ENCODE data around the gene CACFD1. TPM values are rescaled to one million over a fixed set of nuclear protein-coding genes. Genes with fewer than 3 reads are reported as not detected.
A peak's percentile ranks its signal among the peaks of the same experiment; 100 is the strongest.

CACFD1 gene
- total RNA-seq, 2 experiments from 2014 or later: 3.7 to 3.8 TPM

GRCh38 chr9:133425049-133425632 lies 34.6 kb upstream of the CACFD1 start:
- ChIA-PET CTCF (interaction anchor here (0.6 kb wide), 1 partner anchor 12 kb away, joined by 4 read pairs; no protein-coding TSS in a partner anchor), POLR2A (no interaction called here)
- no peak for ATAC-seq (ENCODE audit: poor library complexity)
- H3K27ac ChIP-seq (ENCODE audit: low read depth in 1 of 2, low read length in 2 of 2): no peak overlapping the region
- Mint-ChIP-seq H3K27ac (no peak overlapping the region), H3K27me3 (peaks cover 29% of the 10 kb centered on the region), H3K4me1 (ENCODE audit: low read depth) (peaks cover 12% of the 10 kb centered on the region), H3K4me3 (no peak overlapping the region), H3K36me3 (ENCODE audit: low read depth) (no peaks in the 10 kb centered on the region), H3K9me3 (no peaks in the 10 kb centered on the region)
- peaks cover 22 to 27% of the 10 kb centered on the region in 2 experiments for H3K27me3 ChIP-seq (ENCODE audit: control insufficient read depth in 1 of 2, insufficient read depth in 2 of 2, low read length in 2 of 2)
- H3K4me1 ChIP-seq (ENCODE audit: insufficient read depth, low read length): peaks cover 5% of the 10 kb centered on the region
- no peak overlapping the region for H3K4me3 ChIP-seq (ENCODE audit: low read length)
- TF ChIP-seq CTCF (IDR thresholded peaks at IDR 0.05): no peak
- no peak for DNase-seq
- intact Hi-C loops (cut with DNase I, micrococcal nuclease): no loop called here
- no peaks in the 10 kb centered on the region for H3K36me3 ChIP-seq (ENCODE audit: insufficient read depth, low read length)
- peaks cover 0 to 15% of the 10 kb centered on the region in 2 experiments for H3K9me3 ChIP-seq (ENCODE audit: control insufficient read depth in 1 of 2, insufficient read depth in 1 of 2, low read length in 2 of 2)

GRCh38 chr9:133426011-133426410 lies 33.8 kb upstream of the CACFD1 start:
- peaks cover 0 to 15% of the 10 kb centered on the region in 2 experiments for H3K9me3 ChIP-seq (ENCODE audit: control insufficient read depth in 1 of 2, insufficient read depth in 1 of 2, low read length in 2 of 2)
- H3K4me3 Mint-ChIP-seq: no peak overlapping the region
- ChIA-PET CTCF (no interaction called here), POLR2A (no interaction called here)
- no peaks in the 10 kb centered on the region for H3K9me3 Mint-ChIP-seq
- H3K27ac ChIP-seq (ENCODE audit: low read depth in 1 of 2, low read length in 2 of 2): no peak overlapping the region
- no peaks in the 10 kb centered on the region for H3K36me3 ChIP-seq (ENCODE audit: insufficient read depth, low read length)
- H3K27me3 ChIP-seq (ENCODE audit: control insufficient read depth in 1 of 2, insufficient read depth in 2 of 2, low read length in 2 of 2): peaks cover 22 to 27% of the 10 kb centered on the region in 2 experiments
- peaks cover 5% of the 10 kb centered on the region for H3K4me1 ChIP-seq (ENCODE audit: insufficient read depth, low read length)
- ATAC-seq (ENCODE audit: poor library complexity) (no peak), DNase-seq (no peak)
- H3K27me3 Mint-ChIP-seq: peaks cover 32% of the 10 kb centered on the region
- TF ChIP-seq CTCF (IDR thresholded peaks at IDR 0.05): no peak
- no peaks in the 10 kb centered on the region for H3K36me3 Mint-ChIP-seq (ENCODE audit: low read depth)
- no peak overlapping the region for H3K4me3 ChIP-seq (ENCODE audit: low read length)
- peaks cover 12% of the 10 kb centered on the region for H3K4me1 Mint-ChIP-seq (ENCODE audit: low read depth)
- intact Hi-C loops (cut with DNase I, micrococcal nuclease): no loop called here
- no peak overlapping the region for H3K27ac Mint-ChIP-seq

GRCh38 chr9:133427658-133428348 lies 32.0 kb upstream of the CACFD1 start:
- H3K27ac Mint-ChIP-seq: no peak overlapping the region
- peaks cover 5% of the 10 kb centered on the region for H3K4me1 ChIP-seq (ENCODE audit: insufficient read depth, low read length)
- no peak overlapping the region for H3K27ac ChIP-seq (ENCODE audit: low read depth in 1 of 2, low read length in 2 of 2)
- TF ChIP-seq CTCF (IDR thresholded peaks at IDR 0.05): no peak
- peaks cover 22 to 27% of the 10 kb centered on the region in 2 experiments for H3K27me3 ChIP-seq (ENCODE audit: control insufficient read depth in 1 of 2, insufficient read depth in 2 of 2, low read length in 2 of 2)
- no peaks in the 10 kb centered on the region for H3K36me3 ChIP-seq (ENCODE audit: insufficient read depth, low read length)
- H3K4me1 Mint-ChIP-seq (ENCODE audit: low read depth): peaks cover 12% of the 10 kb centered on the region
- no peaks in the 10 kb centered on the region for H3K9me3 Mint-ChIP-seq
- ChIA-PET POLR2A (no interaction called here), CTCF (no interaction called here)
- H3K36me3 Mint-ChIP-seq (ENCODE audit: low read depth): no peaks in the 10 kb centered on the region
- H3K9me3 ChIP-seq (ENCODE audit: control insufficient read depth in 1 of 2, insufficient read depth in 1 of 2, low read length in 2 of 2): peaks cover 0 to 15% of the 10 kb centered on the region in 2 experiments
- intact Hi-C loops (cut with DNase I, micrococcal nuclease): no loop called here
- H3K27me3 Mint-ChIP-seq: peaks cover 32% of the 10 kb centered on the region
- no peak overlapping the region for H3K4me3 ChIP-seq (ENCODE audit: low read length)
- DNase-seq: no peak
- no peak for ATAC-seq (ENCODE audit: poor library complexity)
- peak overlapping the region; percentile 61 for H3K4me3 Mint-ChIP-seq

All from CD4-positive, alpha-beta T cell (primary cell).